HG02885 (cell line): ENCODE measurements around the gene ITGB5.

Experiments used
- ATAC-seq: cut with Tn5 transposase; IDR thresholded peaks from one replicate; pipeline ENCODE4 v1.9.1; 2021; ENCODE audit warnings: mild to moderate bottlenecking; ENCODE audit not compliant: unreplicated experiment, poor library complexity

Gene ITGB5

GRCh38 chr3:124777762-124778470 lies 109.2 kb downstream of the ITGB5 start:
- no peak for ATAC-seq

- ATAC-seq = no peak
These were observed 110.3 kb downstream of the ITGB5 start for GRCh38 chr3:124776856-124777255.

GRCh38 chr3:124775877-124776276 lies 111.3 kb downstream of the ITGB5 start:
- ATAC-seq = no peak

GRCh38 chr3:124774841-124775402 lies 112.2 kb downstream of the ITGB5 start:
- no peak for ATAC-seq

GRCh38 chr3:124774327-124774718 lies 112.8 kb downstream of the ITGB5 start:
- ATAC-seq = no peak

GRCh38 chr3:124773351-124774326 lies 113.5 kb downstream of the ITGB5 start:
- ATAC-seq = no peak

- ATAC-seq = no peak
These were observed 114.9 kb downstream of the ITGB5 start for GRCh38 chr3:124772081-124772831.

- no peak for ATAC-seq
These were observed 116.1 kb downstream of the ITGB5 start for GRCh38 chr3:124771083-124771445.

- no peak for ATAC-seq
These were observed 116.7 kb downstream of the ITGB5 start for GRCh38 chr3:124770336-124771082.

GRCh38 chr3:124769462-124769861 lies 117.7 kb downstream of the ITGB5 start:
- ATAC-seq = no peak

GRCh38 chr3:124768812-124769211 lies 118.4 kb downstream of the ITGB5 start:
- ATAC-seq = no peak

- ATAC-seq = no peak
These were observed 119.5 kb downstream of the ITGB5 start for GRCh38 chr3:124767691-124768090.

- ATAC-seq = no peak
These were observed 119.9 kb downstream of the ITGB5 start for GRCh38 chr3:124767264-124767663.

- no peak for ATAC-seq
These were observed 120.8 kb downstream of the ITGB5 start for GRCh38 chr3:124766113-124767095.

GRCh38 chr3:124765197-124765840 lies 121.8 kb downstream of the ITGB5 start:
- no peak for ATAC-seq

GRCh38 chr3:124764746-124765145 lies 122.4 kb downstream of the ITGB5 start:
- ATAC-seq = no peak

GRCh38 chr3:124763644-124764358 lies 123.4 kb downstream of the ITGB5 start:
- no peak for ATAC-seq
